Activated naive CD8-positive, alpha-beta T cell treated with anti-CD3 and anti-CD28 coated beads, Interleukin-2, amount 50 U/mL, for 24 hours (primary cell): ENCODE measurements around the gene TMEM72.
"Not testable (repeated sequence)": the region's sequence is repeated elsewhere in the genome, so short reads cannot be mapped to it uniquely, and the experiment has no call there.

Experiments used
- ATAC-seq: fragments of 150-1000 bp; cut with Tn5 transposase; one replicate; pipeline ENCODE4 v1.10.0; 2021
- DNase-seq: peaks from one replicate; pipeline ENCODE4 v3.0.0; 2021
- H3K27ac Mint-ChIP-seq: one replicate; pipeline ENCODE4 v1.8.0; 2021; ENCODE audit warnings: mild to moderate bottlenecking, mixed read lengths
- H3K27me3 Mint-ChIP-seq: one replicate; pipeline ENCODE4 v1.8.0; 2021; ENCODE audit warnings: mixed read lengths
- H3K36me3 Mint-ChIP-seq: one replicate; pipeline ENCODE4 v1.8.0; 2021; ENCODE audit warnings: low read depth, mixed read lengths
- H3K4me1 Mint-ChIP-seq: one replicate; pipeline ENCODE4 v1.8.0; 2021; ENCODE audit warnings: mixed read lengths
- H3K4me3 Mint-ChIP-seq: one replicate; pipeline ENCODE4 v1.8.0; 2021; ENCODE audit warnings: mild to moderate bottlenecking, moderate library complexity, mixed read lengths
- H3K9me3 Mint-ChIP-seq: one replicate; pipeline ENCODE4 v1.8.0; 2021; ENCODE audit warnings: mixed read lengths

Gene TMEM72

DNA sequence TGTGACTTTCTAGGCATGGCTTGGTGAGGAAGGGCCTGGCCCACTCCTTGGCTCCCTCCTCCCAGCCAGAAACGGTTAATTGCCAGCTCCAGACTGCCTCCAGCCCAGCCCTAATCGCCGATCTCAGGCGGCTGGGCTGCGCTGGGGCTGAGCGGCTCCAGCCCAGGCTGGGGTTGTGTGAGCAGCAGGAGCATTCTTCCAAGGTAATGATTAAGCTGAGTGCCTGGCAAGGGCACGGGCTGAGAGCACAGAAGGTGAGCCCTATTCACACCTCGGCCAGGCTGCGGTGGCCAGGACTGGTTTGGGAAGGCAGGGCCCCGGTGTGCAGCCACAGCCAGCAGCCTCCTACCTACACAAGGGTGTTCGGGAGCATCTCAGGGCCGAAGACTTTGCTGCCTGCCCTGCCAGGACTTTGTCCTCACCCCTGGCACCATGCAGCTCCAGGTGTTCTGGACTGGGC, at the start of gene TMEM72:
Gene TMEM72, plus strand, starts transcription at position 257 of the 460 bp plus-strand sequence. Its CDS starts 176 bp downstream, at position 433.
- Mint-ChIP-seq H3K27me3 (peaks cover 2% of the 10 kb centered on the region), H3K4me3 (no peak within 1 kb of the TSS), H3K27ac (no peak within 1 kb of the TSS), H3K36me3 (no peaks in the 10 kb centered on the region), H3K9me3 (no peaks in the 10 kb centered on the region), H3K4me1 (peaks cover 13% of the 10 kb centered on the region)
- no peak for DNase-seq
- ATAC-seq = no peak

DNA sequence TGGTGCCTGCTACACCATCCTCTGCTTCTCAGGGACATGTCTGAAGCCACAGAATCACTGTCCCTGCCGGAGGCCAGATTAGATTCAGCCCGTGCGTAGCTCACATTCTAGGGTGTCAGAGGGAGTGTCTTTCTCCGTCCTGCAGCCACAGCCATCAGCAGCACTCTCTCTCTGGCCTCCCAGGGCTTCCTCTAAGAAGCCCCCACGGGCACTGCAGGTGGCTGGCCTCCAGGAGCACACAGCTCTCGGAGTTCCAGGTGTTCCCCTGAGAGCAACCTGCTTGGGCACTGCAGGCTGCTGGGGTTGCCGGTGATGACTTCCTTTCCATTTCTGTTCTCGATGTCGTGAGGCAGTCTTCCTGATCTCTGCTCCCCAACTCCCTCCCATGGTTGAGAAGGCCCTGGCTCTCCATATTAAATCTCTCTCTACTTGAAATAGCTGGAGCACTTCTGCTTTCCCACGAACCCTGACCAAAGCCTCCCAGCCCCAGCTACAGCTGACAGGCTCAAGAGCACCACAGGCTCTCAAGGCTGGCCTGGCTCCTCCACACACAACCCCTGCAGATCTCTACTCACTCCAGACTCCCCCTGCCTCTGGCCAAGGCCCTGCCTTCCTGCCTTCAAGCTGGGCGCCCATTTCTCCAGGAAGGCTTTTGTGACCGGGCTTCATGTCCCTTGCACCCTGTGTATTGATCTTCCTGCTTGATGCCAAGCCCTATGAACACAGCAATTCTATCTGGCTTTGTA, 49.0 kb upstream of the TMEM72 start:
- H3K4me1 Mint-ChIP-seq = peaks cover 14% of the 10 kb centered on the region
- DNase-seq = no peak
- H3K4me3 Mint-ChIP-seq = no peak overlapping the region
- no peaks in the 10 kb centered on the region for H3K9me3 Mint-ChIP-seq
- no peaks in the 10 kb centered on the region for H3K36me3 Mint-ChIP-seq
- H3K27me3 Mint-ChIP-seq = peaks cover 36% of the 10 kb centered on the region
- H3K27ac Mint-ChIP-seq = no peak overlapping the region
- no peak for ATAC-seq

DNA sequence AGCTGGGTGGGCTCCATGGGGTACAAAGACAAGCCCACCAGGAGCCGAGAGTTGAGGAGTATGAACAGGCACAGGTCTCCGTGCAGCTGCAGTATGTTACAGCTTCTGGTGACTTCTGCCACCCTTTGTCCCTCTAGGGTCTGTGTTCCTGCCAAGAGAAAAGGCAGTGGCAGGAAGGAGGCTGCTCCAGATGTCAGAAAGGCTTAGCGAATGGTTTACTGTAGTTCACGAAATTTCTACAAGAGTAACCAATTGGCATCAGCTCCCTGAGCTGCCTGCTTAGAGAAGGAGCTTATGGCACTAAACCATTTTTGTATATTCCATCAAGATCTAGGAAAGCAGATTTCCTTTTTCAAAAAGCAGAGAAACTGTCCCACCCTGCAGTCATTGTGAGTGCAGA, 48.2 kb upstream of the TMEM72 start:
- H3K4me1 Mint-ChIP-seq = peaks cover 14% of the 10 kb centered on the region
- H3K36me3 Mint-ChIP-seq = no peaks in the 10 kb centered on the region
- no peak overlapping the region for H3K27ac Mint-ChIP-seq
- DNase-seq (no peak), ATAC-seq (no peak)
- H3K27me3 Mint-ChIP-seq = peaks cover 42% of the 10 kb centered on the region
- H3K9me3 Mint-ChIP-seq = no peaks in the 10 kb centered on the region
- no peak overlapping the region for H3K4me3 Mint-ChIP-seq

DNA sequence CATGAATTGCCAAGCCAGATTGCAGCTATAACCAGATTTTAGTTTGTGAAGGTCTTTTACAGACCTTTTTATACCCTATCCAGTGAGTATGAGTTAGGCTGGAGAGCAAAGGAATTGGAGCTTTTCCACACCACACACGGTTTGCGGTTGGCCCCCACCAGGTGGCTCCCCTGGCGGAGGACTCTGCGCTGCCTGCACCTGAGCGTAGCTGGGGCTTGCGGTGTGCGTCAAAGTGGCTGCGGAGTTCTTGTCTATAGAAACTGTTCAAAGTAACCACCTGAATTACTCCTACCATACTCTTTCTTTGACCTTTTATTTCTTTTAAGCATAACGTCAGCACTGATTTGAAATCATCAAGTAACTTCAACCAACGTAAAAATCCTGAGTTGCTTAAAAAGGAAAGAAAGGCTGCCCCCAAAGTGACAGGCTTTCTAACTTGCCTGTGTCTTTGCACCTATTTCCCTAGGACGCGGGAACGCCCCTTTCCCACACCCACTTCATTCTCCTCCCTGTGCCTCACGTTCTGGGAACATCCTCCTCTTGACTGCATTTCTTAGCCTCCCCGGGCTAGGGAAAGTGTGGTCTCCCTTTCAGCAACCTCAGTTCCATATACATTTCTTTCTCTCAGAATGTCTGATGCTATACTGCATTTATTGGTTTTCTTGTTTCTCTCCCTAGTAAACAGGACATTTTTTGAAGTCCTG, 47.6 kb upstream of the TMEM72 start:
- H3K4me1 Mint-ChIP-seq = peaks cover 14% of the 10 kb centered on the region
- H3K27ac Mint-ChIP-seq = no peak overlapping the region
- peaks cover 42% of the 10 kb centered on the region for H3K27me3 Mint-ChIP-seq
- H3K36me3 Mint-ChIP-seq = no peaks in the 10 kb centered on the region
- H3K9me3 Mint-ChIP-seq = no peaks in the 10 kb centered on the region
- peak overlapping the region; percentile 83 for H3K4me3 Mint-ChIP-seq
- ATAC-seq = no peak
- DNase-seq = no peak

DNA sequence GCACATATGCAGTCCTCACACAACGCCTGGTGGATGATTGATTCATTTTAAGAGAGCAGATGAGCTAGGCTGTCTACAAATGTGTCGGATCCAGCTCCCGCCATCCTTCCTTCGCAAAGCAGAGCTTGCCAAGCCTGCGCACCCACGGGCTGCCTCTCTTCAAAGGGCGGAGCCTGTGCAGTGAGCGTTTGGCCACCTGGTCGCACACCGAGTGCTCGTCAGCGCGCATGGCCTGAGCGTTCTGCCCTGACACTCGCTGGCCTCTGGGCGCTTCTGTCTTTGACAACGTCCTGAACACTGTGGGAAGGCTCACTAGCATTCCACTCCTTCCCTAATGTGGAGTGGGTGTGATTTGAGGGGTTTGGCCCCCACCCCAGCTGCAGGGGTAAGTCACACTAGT, 47.1 kb upstream of the TMEM72 start:
- DNase-seq (no peak), ATAC-seq (no peak)
- Mint-ChIP-seq H3K27me3 (peaks cover 44% of the 10 kb centered on the region), H3K36me3 (no peaks in the 10 kb centered on the region), H3K27ac (no peak overlapping the region), H3K4me3 (peak overlapping the region; percentile 83), H3K9me3 (no peaks in the 10 kb centered on the region), H3K4me1 (peaks cover 14% of the 10 kb centered on the region)

DNA sequence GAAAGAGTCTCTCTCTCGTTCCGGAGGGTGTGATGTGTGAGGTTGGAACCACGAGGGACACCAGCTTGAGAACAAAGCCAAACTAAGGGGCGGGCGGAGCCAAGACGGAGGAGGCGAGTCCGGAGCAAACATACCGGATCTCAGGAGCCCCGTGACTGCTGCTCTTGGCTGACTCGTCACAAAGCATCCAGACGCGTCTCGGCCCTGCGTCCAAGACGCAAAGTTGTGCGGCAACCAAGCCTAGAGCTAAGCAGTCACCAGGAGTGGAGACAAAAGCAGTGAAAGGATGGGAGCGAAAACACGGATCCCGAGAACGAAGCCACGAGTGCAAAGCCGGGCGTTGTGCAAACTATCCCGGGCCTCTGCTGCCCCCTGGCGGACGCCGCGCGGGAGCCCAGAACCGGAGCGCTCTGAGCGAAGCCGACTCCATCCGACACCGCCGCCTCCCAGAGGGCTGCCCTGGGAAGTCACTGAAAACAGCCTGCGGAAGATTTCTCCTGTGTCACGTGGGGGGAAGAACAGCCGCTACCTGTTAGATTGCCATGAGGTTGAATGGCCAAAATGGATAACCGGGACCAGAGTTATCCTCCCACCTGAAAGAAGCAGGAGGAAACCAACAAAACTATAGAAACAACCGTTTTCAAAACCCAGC, 46.4 kb upstream of the TMEM72 start:
- Mint-ChIP-seq H3K4me1 (peaks cover 14% of the 10 kb centered on the region), H3K27ac (no peak overlapping the region), H3K27me3 (peaks cover 49% of the 10 kb centered on the region), H3K36me3 (no peaks in the 10 kb centered on the region), H3K9me3 (no peaks in the 10 kb centered on the region), H3K4me3 (peak overlapping the region; percentile 83)
- DNase-seq (peak; percentile 91), ATAC-seq (peak; percentile 88)

DNA sequence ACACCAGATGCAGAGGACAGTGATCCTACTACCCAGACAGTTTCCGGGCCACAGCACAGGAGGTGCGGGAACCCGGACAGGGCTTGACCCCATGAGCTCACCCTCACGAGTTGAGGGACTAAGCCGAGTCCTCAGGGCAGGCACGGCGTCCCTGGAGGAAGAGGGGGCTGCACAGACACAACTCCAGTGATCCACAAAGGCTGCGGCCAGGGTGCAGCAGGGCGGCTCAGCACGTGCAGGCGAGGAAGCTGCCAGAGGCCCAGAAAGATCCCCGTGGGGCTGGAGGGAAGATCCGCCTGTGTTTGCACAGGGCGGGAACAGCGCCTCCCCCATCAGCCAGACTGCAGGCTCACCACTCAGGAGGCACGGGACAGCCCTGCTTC, 45.9 kb upstream of the TMEM72 start:
- Mint-ChIP-seq H3K36me3 (no peaks in the 10 kb centered on the region), H3K4me1 (peaks cover 14% of the 10 kb centered on the region), H3K27ac (no peak overlapping the region), H3K9me3 (no peaks in the 10 kb centered on the region), H3K27me3 (peaks cover 53% of the 10 kb centered on the region), H3K4me3 (peak overlapping the region; percentile 83)
- DNase-seq (no peak), ATAC-seq (no peak)

DNA sequence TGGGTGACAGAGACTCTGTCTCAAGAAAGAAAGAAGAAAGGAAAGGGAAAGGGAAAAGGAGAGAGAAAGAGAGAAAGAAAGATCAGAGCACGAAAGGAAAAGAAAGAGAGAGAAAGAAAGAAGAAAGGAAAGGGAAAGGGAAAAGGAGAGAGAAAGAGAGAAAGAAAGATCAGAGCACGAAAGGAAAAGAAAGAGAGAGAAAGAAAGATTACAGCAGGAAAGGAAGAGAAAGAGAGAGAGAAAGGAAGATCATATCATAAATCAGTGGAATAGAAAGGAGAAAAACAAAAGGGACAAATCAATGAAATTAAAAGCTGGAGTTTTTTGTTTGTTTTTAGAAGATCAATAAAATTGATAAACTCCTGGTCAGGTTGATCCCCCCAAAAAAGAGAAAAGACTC, 44.8 kb upstream of the TMEM72 start:
- DNase-seq, H3K27ac Mint-ChIP-seq, H3K36me3 Mint-ChIP-seq, H3K4me3 Mint-ChIP-seq, ATAC-seq, H3K9me3 Mint-ChIP-seq: not testable (repeated sequence)
- H3K4me1 Mint-ChIP-seq = peaks cover 14% of the 10 kb centered on the region
- peaks cover 53% of the 10 kb centered on the region for H3K27me3 Mint-ChIP-seq

DNA sequence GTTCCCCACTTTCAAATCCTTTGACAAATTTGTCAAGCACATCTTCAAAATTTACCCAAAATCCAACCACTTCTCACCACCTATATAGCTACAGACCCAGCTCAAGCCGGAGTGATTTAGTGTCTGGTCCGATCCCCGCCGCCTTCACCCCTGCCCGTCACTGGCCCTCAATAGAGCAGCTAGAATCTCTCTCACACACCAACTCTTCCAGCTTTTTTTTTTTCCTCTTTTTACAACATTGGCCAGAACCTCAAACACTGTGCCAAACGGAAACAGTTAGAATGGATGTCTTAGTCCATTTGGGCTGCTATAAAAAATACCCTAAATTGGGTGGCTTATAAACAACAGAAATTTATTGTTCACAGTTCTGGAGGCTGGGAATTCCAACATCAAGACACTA, 41.1 kb upstream of the TMEM72 start:
- H3K4me1 Mint-ChIP-seq = peaks cover under 1% of the 10 kb centered on the region
- no peak overlapping the region for H3K4me3 Mint-ChIP-seq
- H3K9me3 Mint-ChIP-seq = no peaks in the 10 kb centered on the region
- no peaks in the 10 kb centered on the region for H3K36me3 Mint-ChIP-seq
- DNase-seq (no peak), ATAC-seq (no peak)
- H3K27me3 Mint-ChIP-seq = peaks cover 37% of the 10 kb centered on the region
- H3K27ac Mint-ChIP-seq = no peak overlapping the region

DNA sequence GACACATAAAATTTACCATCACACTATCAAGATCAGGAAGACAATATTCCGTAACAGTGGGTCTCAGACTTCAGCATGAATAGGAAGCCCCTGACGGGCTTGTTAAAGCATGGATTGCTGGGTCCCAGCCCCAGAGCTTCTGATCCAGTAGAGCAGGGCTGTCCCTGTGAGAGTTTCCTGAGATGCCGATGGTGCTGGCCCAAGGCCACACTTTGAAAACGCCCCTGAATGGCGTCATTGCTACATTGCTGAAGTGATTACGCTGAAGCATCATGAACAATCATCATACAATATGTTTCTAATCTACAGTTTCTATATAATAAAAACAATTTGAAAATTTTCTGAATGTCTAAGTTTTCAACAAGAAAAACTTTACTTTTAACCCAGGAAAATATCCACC, 38.0 kb upstream of the TMEM72 start:
- Mint-ChIP-seq H3K27ac (no peak overlapping the region), H3K9me3 (no peaks in the 10 kb centered on the region), H3K27me3 (peaks cover 11% of the 10 kb centered on the region), H3K36me3 (no peaks in the 10 kb centered on the region), H3K4me3 (no peak overlapping the region), H3K4me1 (no peaks in the 10 kb centered on the region)
- no peak for ATAC-seq
- DNase-seq = no peak

DNA sequence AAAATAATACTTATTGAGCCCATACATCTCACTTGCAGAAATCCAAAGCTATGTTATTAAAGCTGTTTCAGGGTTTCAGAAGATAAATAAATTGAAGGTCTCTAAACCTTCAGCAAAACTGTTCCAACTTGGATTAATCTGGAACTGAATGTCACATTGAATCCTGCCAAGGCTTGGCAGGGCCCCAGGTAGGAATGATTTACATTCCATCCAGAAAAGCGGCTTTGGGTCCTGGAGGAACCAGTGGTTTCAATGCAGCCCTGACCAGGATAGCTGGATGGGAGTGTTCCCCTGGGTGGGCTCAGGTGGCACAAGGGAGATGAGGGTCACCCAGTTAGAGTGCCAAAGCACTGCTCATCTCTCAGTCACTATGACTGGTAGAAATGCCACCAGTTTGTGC, 37.0 kb upstream of the TMEM72 start:
- ATAC-seq = no peak
- Mint-ChIP-seq H3K4me3 (no peak overlapping the region), H3K9me3 (no peaks in the 10 kb centered on the region), H3K27ac (no peak overlapping the region), H3K4me1 (peaks cover 8% of the 10 kb centered on the region), H3K27me3 (peaks cover 11% of the 10 kb centered on the region), H3K36me3 (no peaks in the 10 kb centered on the region)
- no peak for DNase-seq

DNA sequence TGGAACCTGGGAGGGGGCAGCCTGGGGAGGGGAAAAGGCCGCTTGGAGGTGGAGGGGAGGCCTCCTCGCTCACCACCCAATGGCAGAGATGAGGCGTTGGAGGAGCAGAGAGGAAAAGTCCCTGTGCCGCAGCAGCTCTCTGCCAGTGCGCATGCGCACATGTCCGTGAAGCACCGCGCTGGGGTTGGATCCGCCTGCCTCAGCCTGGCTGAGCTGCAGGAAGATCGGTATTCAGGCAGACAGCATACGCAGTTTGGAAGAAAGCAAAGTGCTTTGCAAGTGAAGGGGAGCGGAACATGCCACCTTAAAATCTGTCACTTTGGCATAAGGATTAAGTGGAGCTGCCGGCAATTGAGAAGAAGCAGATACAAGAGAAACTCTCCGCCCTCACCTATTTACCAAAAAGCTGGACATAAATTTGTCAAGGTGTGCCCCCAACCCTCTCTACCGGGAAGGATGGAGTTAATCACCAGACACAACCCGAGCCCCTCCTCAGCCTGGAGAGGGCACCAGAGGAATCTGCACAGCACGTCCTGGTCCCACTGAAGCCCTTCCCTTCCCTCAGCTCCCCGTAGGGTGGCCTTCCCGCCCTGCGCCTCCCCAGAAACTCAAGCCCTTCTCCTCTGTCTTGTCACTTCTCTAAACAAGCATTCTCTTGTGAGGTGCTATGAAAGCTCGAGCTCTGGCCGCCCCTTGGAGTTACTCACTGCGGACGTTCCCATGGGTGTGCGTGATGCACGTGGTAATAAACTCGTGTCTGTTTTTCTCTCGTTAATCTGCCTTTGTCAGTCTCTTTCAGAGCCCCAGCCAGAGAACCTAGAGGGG, 32.2 kb upstream of the TMEM72 start:
- Mint-ChIP-seq H3K4me1 (peaks cover 10% of the 10 kb centered on the region), H3K36me3 (no peaks in the 10 kb centered on the region), H3K9me3 (no peaks in the 10 kb centered on the region), H3K27me3 (peaks cover 15% of the 10 kb centered on the region), H3K4me3 (peak overlapping the region; percentile 82), H3K27ac (peak overlapping the region; percentile 63)
- DNase-seq (peak; percentile 77), ATAC-seq (peak; percentile 75)

DNA sequence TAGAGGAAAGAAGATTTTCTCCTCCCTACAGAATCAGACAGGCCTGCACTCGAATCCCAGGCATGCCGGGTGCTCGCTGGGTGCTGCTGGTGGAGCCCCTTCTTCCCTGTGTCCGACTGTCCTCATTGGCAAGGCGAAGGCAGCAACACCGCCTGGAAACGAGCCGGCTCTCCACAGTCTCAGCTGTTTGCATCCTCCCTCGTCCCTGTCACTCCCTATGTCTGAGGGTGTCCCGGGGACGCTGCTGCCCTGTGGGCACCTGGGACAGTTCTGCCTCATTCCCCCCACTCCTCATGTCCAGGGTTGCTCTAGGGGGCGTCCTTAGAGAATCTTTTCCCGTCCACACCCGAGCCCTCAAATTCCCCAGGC, 31.6 kb upstream of the TMEM72 start:
- Mint-ChIP-seq H3K4me1 (peaks cover 10% of the 10 kb centered on the region), H3K9me3 (no peaks in the 10 kb centered on the region), H3K36me3 (no peaks in the 10 kb centered on the region), H3K4me3 (no peak overlapping the region), H3K27me3 (peaks cover 15% of the 10 kb centered on the region), H3K27ac (no peak overlapping the region)
- ATAC-seq = no peak
- no peak for DNase-seq

DNA sequence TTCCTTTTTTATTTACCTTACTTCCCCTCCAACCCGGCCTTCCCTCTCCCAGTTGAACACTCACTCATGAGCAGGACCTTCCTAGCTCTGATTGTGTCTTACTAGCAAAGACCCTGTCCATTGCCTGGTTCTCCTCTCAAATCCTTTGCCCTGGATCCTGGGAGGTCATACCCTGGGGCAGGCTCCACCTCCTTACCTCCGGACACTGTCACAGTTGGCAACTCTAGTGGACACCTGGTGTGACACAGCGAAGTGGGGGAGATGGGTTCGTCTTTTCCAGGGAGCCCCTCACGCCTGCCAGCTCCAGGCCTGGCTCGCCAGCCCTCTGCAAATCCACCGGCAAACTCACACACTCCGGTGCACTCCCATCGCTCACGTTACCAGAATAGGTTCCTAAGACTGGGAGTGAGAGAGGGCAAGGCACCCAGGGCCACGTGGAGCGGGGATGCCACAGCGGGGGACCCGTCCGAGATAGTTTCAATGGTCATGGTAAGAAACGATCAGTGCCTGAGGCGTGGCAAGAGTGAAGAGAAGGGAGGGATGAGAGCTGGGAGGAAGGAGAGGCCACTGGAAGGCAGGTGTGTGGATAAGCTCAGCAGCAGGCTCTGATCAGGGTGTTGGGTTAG, 30.9 kb upstream of the TMEM72 start:
- Mint-ChIP-seq H3K27me3 (peaks cover 15% of the 10 kb centered on the region), H3K36me3 (no peaks in the 10 kb centered on the region), H3K9me3 (no peaks in the 10 kb centered on the region), H3K4me1 (peaks cover 10% of the 10 kb centered on the region), H3K27ac (no peak overlapping the region), H3K4me3 (no peak overlapping the region)
- no peak for ATAC-seq
- no peak for DNase-seq
